NCI-H2196 (cell line): Measurements from ENCODE around the gene CSF1R.
A peak's percentile ranks its signal among the peaks of the same experiment; 100 is the strongest.
"Not testable (repeated sequence)": the region's sequence is repeated elsewhere in the genome, so short reads cannot be mapped to it uniquely, and the experiment has no call there.

Experiments used
- DNase-seq: peaks from one replicate; lab custom pipeline; 2025; ENCODE audit not compliant: unreplicated experiment; lab: John Stamatoyannopoulos, UW

The CSF1R gene

GRCh38 chr5:150056075-150056443 is 30.3 kb downstream of the CSF1R start:
- no peak for DNase-seq

- no peak for DNase-seq
Observed at GRCh38 chr5:150055326-150056074, 30.9 kb downstream of the CSF1R start.

GRCh38 chr5:150054569-150054968 is 31.8 kb downstream of the CSF1R start:
- DNase-seq = no peak

GRCh38 chr5:150053713-150054392 is 32.5 kb downstream of the CSF1R start:
- no peak for DNase-seq

GRCh38 chr5:150052956-150053712 is 33.2 kb downstream of the CSF1R start:
- no peak for DNase-seq

- no peak for DNase-seq
Observed at GRCh38 chr5:150052226-150052955, 34.0 kb downstream of the CSF1R start.

- DNase-seq = no peak
Observed at GRCh38 chr5:150051657-150052195, 34.6 kb downstream of the CSF1R start.

GRCh38 chr5:150050172-150050811 is 36.1 kb downstream of the CSF1R start:
- not testable (repeated sequence) for DNase-seq

GRCh38 chr5:150046031-150046430 is 40.3 kb downstream of the CSF1R start:
- DNase-seq = no peak

- peak; percentile 6 for DNase-seq
Observed at GRCh38 chr5:150045549-150045948, 40.8 kb downstream of the CSF1R start.

- DNase-seq = no peak
Observed at GRCh38 chr5:150044712-150045111, 41.6 kb downstream of the CSF1R start.

GRCh38 chr5:150044329-150044681 is 42.0 kb downstream of the CSF1R start:
- no peak for DNase-seq

GRCh38 chr5:150043657-150044328 is 42.6 kb downstream of the CSF1R start:
- DNase-seq = no peak

- no peak for DNase-seq
Observed at GRCh38 chr5:150042459-150042858, 43.9 kb downstream of the CSF1R start.

GRCh38 chr5:150038547-150038946 is 47.8 kb downstream of the CSF1R start:
- DNase-seq = no peak

- DNase-seq = no peak
Observed at GRCh38 chr5:150036513-150036912, 49.8 kb downstream of the CSF1R start.

GRCh38 chr5:150035139-150035895 is 51.0 kb downstream of the CSF1R start:
- no peak for DNase-seq

GRCh38 chr5:150034662-150035061 is 51.7 kb downstream of the CSF1R start:
- no peak for DNase-seq

GRCh38 chr5:150033334-150033733 is 53.0 kb downstream of the CSF1R start:
- no peak for DNase-seq
